Stimulated activated CD4-positive, alpha-beta T cell treated with anti-CD3 and anti-CD28 coated beads, Interleukin-1b, Interleukin-23, amount 100 ng/mL, for 4 hours (primary cell): ENCODE data around the gene NDUFC1.

Experiments
- DNase-seq, 2 donors: peaks; one replicate each; pipeline ENCODE4 v3.0.0-alpha.2; 2020; ENCODE audit warnings: low read depth in 2 of 2

The NDUFC1 gene

GRCh38 chr4:139247241-139247640 is 55.0 kb downstream of the NDUFC1 start:
- no peak for DNase-seq

GRCh38 chr4:139246166-139246565 is 56.1 kb downstream of the NDUFC1 start:
- no peak for DNase-seq

- no peak for DNase-seq
Measured at GRCh38 chr4:139245590-139245989, 56.7 kb downstream of the NDUFC1 start.

GRCh38 chr4:139243448-139244365 is 58.6 kb downstream of the NDUFC1 start:
- no peak for DNase-seq

- no peak for DNase-seq
Measured at GRCh38 chr4:139242511-139243051, 59.7 kb downstream of the NDUFC1 start.

GRCh38 chr4:139241784-139242151 is 60.5 kb downstream of the NDUFC1 start:
- DNase-seq: no peak

- DNase-seq: no peak
Measured at GRCh38 chr4:139241086-139241783, 61.0 kb downstream of the NDUFC1 start.
